DND-41 (cell line): ENCODE results near the gene FBXW8.

ENCODE experiments used
- ATAC-seq: fragments of 200-7000 bp; cut with Tn5 transposase; 3 replicates; pipeline ENCODE4 v1.9.1; 2021; ENCODE audit warnings: low read depth; ENCODE audit not compliant: insufficient read depth
- DNase-seq: peaks from one replicate; pipeline ENCODE4 v3.0.0-alpha.2; 2020
- H2AFZ ChIP-seq: 2 replicates; pipeline ENCODE4 v1.6.0; 2012; ENCODE audit warnings: low read depth, low read length
- H3K27ac ChIP-seq: 2 replicates; pipeline ENCODE4 v1.5.1; 2012; ENCODE audit warnings: low read length, inconsistent platforms
- H3K27me3 ChIP-seq: fragments of 200-600 bp; sonication (generic); 2 replicates; pipeline ENCODE4 v1.6.0; 2012; ENCODE audit warnings: low read length, mild to moderate bottlenecking, inconsistent platforms; ENCODE audit not compliant: insufficient read depth, poor library complexity
- H3K36me3 ChIP-seq: 2 replicates; pipeline ENCODE4 v1.5.1; 2012; ENCODE audit warnings: low read length, inconsistent platforms; ENCODE audit not compliant: insufficient read depth
- H3K4me1 ChIP-seq: 2 replicates; pipeline ENCODE4 v1.5.1; 2012; ENCODE audit warnings: mild to moderate bottlenecking, low read length; ENCODE audit not compliant: insufficient read depth
- H3K4me2 ChIP-seq: 2 replicates; pipeline ENCODE4 v1.6.0; 2012; ENCODE audit warnings: mild to moderate bottlenecking, moderate library complexity, low read length, inconsistent platforms; ENCODE audit not compliant: insufficient read depth
- H3K4me3 ChIP-seq, 2 experiments: fragments of 200-600 bp in 1 of 2; shearing (Covaris generic) in 1 of 2; 2 replicates each; pipeline ENCODE4 v1.5.1; 2012 to 2016; ENCODE audit warnings: inconsistent platforms in 2 of 2, low read length in 2 of 2, mild to moderate bottlenecking in 2 of 2, low read depth in 1 of 2, moderate library complexity in 1 of 2
- H3K79me2 ChIP-seq: 2 replicates; pipeline ENCODE4 v1.6.0; 2012; ENCODE audit warnings: low read length, inconsistent platforms; ENCODE audit not compliant: insufficient read depth
- H3K9ac ChIP-seq: 2 replicates; pipeline ENCODE4 v1.6.0; 2012; ENCODE audit warnings: low read depth, mild to moderate bottlenecking, inconsistent platforms, low read length, moderate library complexity
- H3K9me3 ChIP-seq: 2 replicates; pipeline ENCODE4 v1.5.1; 2012; ENCODE audit warnings: low read length, moderate library complexity, mild to moderate bottlenecking, inconsistent platforms; ENCODE audit not compliant: insufficient read depth, severe bottlenecking
- H4K20me1 ChIP-seq: 2 replicates; pipeline ENCODE4 v1.6.0; 2012; ENCODE audit warnings: low read length; ENCODE audit not compliant: insufficient read depth
- CTCF ChIP-seq: IDR thresholded peaks from 2 replicates; pipeline ENCODE4 v1.5.1; 2012; ENCODE audit warnings: borderline replicate concordance, low read length, moderate library complexity, mild to moderate bottlenecking; ENCODE audit not compliant: poor library complexity, severe bottlenecking; ENCODE audit errors: extremely low read depth
- EZH2 ChIP-seq: IDR thresholded peaks from 3 replicates; pipeline ENCODE4 v1.6.1; 2012; ENCODE audit warnings: borderline replicate concordance, low read depth, mild to moderate bottlenecking, moderate library complexity, low read length, inconsistent platforms; ENCODE audit not compliant: severe bottlenecking

The FBXW8 gene

GRCh38 chr12:116915326-116915725 lies 4.6 kb downstream of the FBXW8 start:
- no peak overlapping the region for H3K9ac ChIP-seq
- peaks cover 9% of the 10 kb centered on the region; the same call in 1 of the 2 replicates for H3K36me3 ChIP-seq
- peaks cover 30% of the 10 kb centered on the region for H3K79me2 ChIP-seq
- no peak overlapping the region for H3K27ac ChIP-seq
- H3K9me3 ChIP-seq, result no peaks in the 10 kb centered on the region
- H3K4me3 ChIP-seq, result no peak overlapping the region
- peaks cover 24% of the 10 kb centered on the region for H3K4me1 ChIP-seq
- no peak overlapping the region for H3K4me2 ChIP-seq
- no peaks in the 10 kb centered on the region for H3K27me3 ChIP-seq
- H4K20me1 ChIP-seq, result peaks cover 42% of the 10 kb centered on the region; the same call in 1 of the 2 replicates
- no peak for TF ChIP-seq EZH2
- ATAC-seq (no peak), DNase-seq (no peak)
- no peak overlapping the region for H2AFZ ChIP-seq

GRCh38 chr12:116916122-116916521 lies 5.4 kb downstream of the FBXW8 start:
- Histone ChIP-seq H3K36me3 (peaks cover 9% of the 10 kb centered on the region; the same call in 1 of the 2 replicates), H3K79me2 (peaks cover 24% of the 10 kb centered on the region), H3K4me2 (no peak overlapping the region), H3K4me3 (no peak overlapping the region), H2AFZ (no peak overlapping the region), H3K27me3 (no peaks in the 10 kb centered on the region), H3K9ac (no peak overlapping the region), H3K4me1 (peaks cover 28% of the 10 kb centered on the region), H3K9me3 (no peaks in the 10 kb centered on the region), H4K20me1 (peaks cover 50% of the 10 kb centered on the region), H3K27ac (no peak overlapping the region)
- no peak for DNase-seq
- TF ChIP-seq CTCF (no peak), EZH2 (no peak)
- no peak for ATAC-seq

- peaks cover 18% of the 10 kb centered on the region for H3K79me2 ChIP-seq
- no peaks in the 10 kb centered on the region for H3K9me3 ChIP-seq
- H3K4me1 ChIP-seq, result peaks cover 28% of the 10 kb centered on the region
- peaks cover 54% of the 10 kb centered on the region for H4K20me1 ChIP-seq
- DNase-seq (peak; percentile 16), ATAC-seq (peak; percentile 53)
- TF ChIP-seq CTCF, result peak; percentile 12
- no peak for TF ChIP-seq EZH2
- peaks cover 9% of the 10 kb centered on the region; the same call in 1 of the 2 replicates for H3K36me3 ChIP-seq
- no peak overlapping the region for H3K4me3 ChIP-seq
- no peaks in the 10 kb centered on the region for H3K27me3 ChIP-seq
- H3K27ac ChIP-seq, result no peak overlapping the region
- H3K4me2 ChIP-seq, result no peak overlapping the region
- no peak overlapping the region for H2AFZ ChIP-seq
- H3K9ac ChIP-seq, result no peak overlapping the region
Measured at GRCh38 chr12:116916714-116917114, 6.0 kb downstream of the FBXW8 start.

GRCh38 chr12:116918464-116918863 lies 7.7 kb downstream of the FBXW8 start:
- no peaks in the 10 kb centered on the region for H3K27me3 ChIP-seq
- H3K4me3 ChIP-seq, result no peak overlapping the region
- no peak for TF ChIP-seq EZH2
- no peak for TF ChIP-seq CTCF
- peaks cover 15% of the 10 kb centered on the region for H3K4me1 ChIP-seq
- ATAC-seq (no peak), DNase-seq (no peak)
- peaks cover 8% of the 10 kb centered on the region; the same call in 1 of the 2 replicates for H3K36me3 ChIP-seq
- no peaks in the 10 kb centered on the region for H3K9me3 ChIP-seq
- H3K9ac ChIP-seq, result no peak overlapping the region
- no peak overlapping the region for H3K4me2 ChIP-seq
- H2AFZ ChIP-seq, result no peak overlapping the region
- H3K27ac ChIP-seq, result no peak overlapping the region
- peaks cover 59% of the 10 kb centered on the region for H4K20me1 ChIP-seq
- peaks cover 4% of the 10 kb centered on the region; the same call in 1 of the 2 replicates for H3K79me2 ChIP-seq
